ENCODE measurements around the gene DUSP12. TPM values are rescaled to one million over a fixed set of nuclear protein-coding genes. Genes with fewer than 3 reads are reported as not detected.

Gene DUSP12
- total RNA-seq, 1 experiment from 2014 or later, result 63.6 TPM

DNA sequence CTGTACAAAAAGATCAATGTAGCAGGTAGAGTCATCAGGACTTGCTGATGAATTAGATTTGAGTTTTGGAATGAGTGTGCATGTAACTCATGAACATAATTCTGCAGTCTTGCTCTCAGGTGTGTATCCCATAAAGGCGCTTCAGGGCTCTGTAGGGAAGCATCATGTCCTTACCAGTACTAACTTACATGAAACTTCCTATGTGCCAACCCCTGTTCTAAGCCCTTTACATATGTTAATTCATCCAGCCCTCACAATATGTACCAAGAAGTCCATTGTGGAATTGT is 30.3 kb upstream of the DUSP12 start:
- BruUV-seq (replicated peaks), result no TSS peak
- TF ChIP-seq, protein P1, sequence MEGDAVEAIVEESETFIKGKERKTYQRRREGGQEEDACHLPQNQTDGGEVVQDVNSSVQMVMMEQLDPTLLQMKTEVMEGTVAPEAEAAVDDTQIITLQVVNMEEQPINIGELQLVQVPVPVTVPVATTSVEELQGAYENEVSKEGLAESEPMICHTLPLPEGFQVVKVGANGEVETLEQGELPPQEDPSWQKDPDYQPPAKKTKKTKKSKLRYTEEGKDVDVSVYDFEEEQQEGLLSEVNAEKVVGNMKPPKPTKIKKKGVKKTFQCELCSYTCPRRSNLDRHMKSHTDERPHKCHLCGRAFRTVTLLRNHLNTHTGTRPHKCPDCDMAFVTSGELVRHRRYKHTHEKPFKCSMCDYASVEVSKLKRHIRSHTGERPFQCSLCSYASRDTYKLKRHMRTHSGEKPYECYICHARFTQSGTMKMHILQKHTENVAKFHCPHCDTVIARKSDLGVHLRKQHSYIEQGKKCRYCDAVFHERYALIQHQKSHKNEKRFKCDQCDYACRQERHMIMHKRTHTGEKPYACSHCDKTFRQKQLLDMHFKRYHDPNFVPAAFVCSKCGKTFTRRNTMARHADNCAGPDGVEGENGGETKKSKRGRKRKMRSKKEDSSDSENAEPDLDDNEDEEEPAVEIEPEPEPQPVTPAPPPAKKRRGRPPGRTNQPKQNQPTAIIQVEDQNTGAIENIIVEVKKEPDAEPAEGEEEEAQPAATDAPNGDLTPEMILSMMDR (conservative IDR thresholded peaks at IDR 0.05; ENCODE audit: low read depth, low read length), result no peak
- no peak for TF ChIP-seq EZH2 (IDR thresholded peaks at IDR 0.05; ENCODE audit: borderline replicate concordance, low read depth, low read length, poor library complexity, severe bottlenecking)
- CTCF ChIA-PET, result no interaction called here
- no peaks in the 10 kb centered on the region for H3K9me3 ChIP-seq (ENCODE audit: low read depth, low read length, poor library complexity, severe bottlenecking)
- no peak overlapping the region for H3K27ac ChIP-seq (ENCODE audit: low read depth, low read length, poor library complexity, severe bottlenecking)
- DNase-seq (ENCODE audit: low spot score), result no peak
- H3K36me3 ChIP-seq (ENCODE audit: insufficient read depth, low read length, poor library complexity, severe bottlenecking), result no peaks in the 10 kb centered on the region
- intact Hi-C loops (cut with micrococcal nuclease; ENCODE audit: unreplicated experiment), result no loop called here
- H3K4me1 ChIP-seq (ENCODE audit: insufficient read depth, low read length, poor library complexity, severe bottlenecking), result no peaks in the 10 kb centered on the region
- no peaks in the 10 kb centered on the region for H3K27me3 ChIP-seq (replicated peaks; ENCODE audit: insufficient read depth, low read depth, low read length, poor library complexity)
- H3K4me3 ChIP-seq (ENCODE audit: low read depth, low read length, poor library complexity, severe bottlenecking), result no peak overlapping the region
- POLR2A ChIA-PET (ENCODE audit: low non-redundant PET), result no interaction called here

DNA sequence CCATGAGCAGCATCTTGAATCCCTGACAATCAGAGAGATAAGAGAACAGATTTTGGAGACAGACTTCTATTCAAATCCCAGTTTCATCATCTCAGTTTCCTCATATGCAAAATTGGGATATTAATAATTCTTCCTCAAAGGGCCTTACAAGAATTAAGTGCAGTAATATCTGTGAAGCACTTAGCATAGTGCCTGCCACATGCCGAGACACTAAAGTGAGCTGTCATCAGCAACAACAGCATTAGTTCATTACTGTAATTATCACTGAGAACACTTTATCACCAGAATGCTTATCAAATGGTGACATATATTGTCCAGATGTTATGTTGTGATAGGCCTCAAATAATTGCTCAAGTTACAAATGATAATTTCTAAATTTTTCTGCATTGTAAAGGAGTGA is 29.2 kb upstream of the DUSP12 start:
- Histone ChIP-seq H3K36me3 (ENCODE audit: insufficient read depth, low read length, poor library complexity, severe bottlenecking) (no peaks in the 10 kb centered on the region), H3K27me3 (replicated peaks; ENCODE audit: insufficient read depth, low read depth, low read length, poor library complexity) (no peaks in the 10 kb centered on the region), H3K9me3 (ENCODE audit: low read depth, low read length, poor library complexity, severe bottlenecking) (no peaks in the 10 kb centered on the region), H3K4me3 (ENCODE audit: low read depth, low read length, poor library complexity, severe bottlenecking) (no peak overlapping the region), H3K4me1 (ENCODE audit: insufficient read depth, low read length, poor library complexity, severe bottlenecking) (no peaks in the 10 kb centered on the region), H3K27ac (ENCODE audit: low read depth, low read length, poor library complexity, severe bottlenecking) (no peak overlapping the region)
- no TSS peak for BruUV-seq (replicated peaks)
- no peak for DNase-seq (ENCODE audit: low spot score)
- intact Hi-C loops (cut with micrococcal nuclease; ENCODE audit: unreplicated experiment), result loop anchor here (5.0 kb wide), 1 partner anchor 33 kb away; no protein-coding TSS in a partner anchor
- TF ChIP-seq, protein P1 (conservative IDR thresholded peaks at IDR 0.05; ENCODE audit: low read depth, low read length), result no peak
- no peak for TF ChIP-seq EZH2 (IDR thresholded peaks at IDR 0.05; ENCODE audit: borderline replicate concordance, low read depth, low read length, poor library complexity, severe bottlenecking)
- ChIA-PET CTCF (no interaction called here), POLR2A (ENCODE audit: low non-redundant PET) (no interaction called here)

- H3K4me1 ChIP-seq (ENCODE audit: insufficient read depth, low read length, poor library complexity, severe bottlenecking), result no peaks in the 10 kb centered on the region
- no peak within 1 kb of the TSS for H3K27ac ChIP-seq (ENCODE audit: low read depth, low read length, poor library complexity, severe bottlenecking)
- BruUV-seq (replicated peaks), result no TSS peak
- ChIA-PET CTCF (no interaction called here), POLR2A (ENCODE audit: low non-redundant PET) (no interaction called here)
- H3K9me3 ChIP-seq (ENCODE audit: low read depth, low read length, poor library complexity, severe bottlenecking), result no peaks in the 10 kb centered on the region
- H3K36me3 ChIP-seq (ENCODE audit: insufficient read depth, low read length, poor library complexity, severe bottlenecking), result no peaks in the 10 kb centered on the region
- DNase-seq (ENCODE audit: low spot score), result no peak
- no peaks in the 10 kb centered on the region for H3K27me3 ChIP-seq (replicated peaks; ENCODE audit: insufficient read depth, low read depth, low read length, poor library complexity)
- TF ChIP-seq EZH2 (IDR thresholded peaks at IDR 0.05; ENCODE audit: borderline replicate concordance, low read depth, low read length, poor library complexity, severe bottlenecking), result no peak
- TF ChIP-seq, protein P1 (conservative IDR thresholded peaks at IDR 0.05; ENCODE audit: low read depth, low read length), result no peak
- no peak within 1 kb of the TSS for H3K4me3 ChIP-seq (ENCODE audit: low read depth, low read length, poor library complexity, severe bottlenecking)
- intact Hi-C loops (cut with micrococcal nuclease; ENCODE audit: unreplicated experiment), result loop anchor here (5.0 kb wide), 1 partner anchor 34 kb away; no protein-coding TSS in a partner anchor
These were observed 28.4 kb upstream of the DUSP12 start, which contains the start of gene FCRLB for GRCh38 chr1:161720956-161721737. Gene FCRLB (plus strand): TSS chr1:161721544. CDS start chr1:161722673, 1,129 bp downstream.

Data from A673 (cell line).